Transverse colon (tissue), 4 donors: ENCODE results near the gene CALM1. TPM values are rescaled to one million over a fixed set of nuclear protein-coding genes. Genes with fewer than 3 reads are reported as not detected.

ENCODE experiments used
- DNase-seq: peaks from one replicate; pipeline ENCODE4 v3.0.0-alpha.2; 2019
- H3K27ac ChIP-seq, 4 donors: fragments of 200-600 bp; sonication (generic); 2 replicates each; pipeline ENCODE4 v1.5.1; 2016 to 2018; ENCODE audit warnings: inconsistent platforms in 4 of 4
- H3K27me3 ChIP-seq: fragments of 200-600 bp; sonication (generic); 2 replicates; pipeline ENCODE4 v1.5.1; 2017; ENCODE audit warnings: inconsistent platforms
- H3K36me3 ChIP-seq, 4 donors: fragments of 200-600 bp; sonication (generic); 2 replicates each; pipeline ENCODE4 v1.5.1; 2017 to 2019; ENCODE audit warnings: inconsistent platforms in 4 of 4
- H3K4me1 ChIP-seq, 4 donors: fragments of 200-600 bp; sonication (generic); 2 replicates each; pipeline ENCODE4 v1.5.1; 2017 to 2020; ENCODE audit warnings: inconsistent platforms in 4 of 4
- H3K4me3 ChIP-seq, 4 donors: fragments of 200-600 bp; sonication (generic); 1 replicate in 1 of 4; 2 replicates in 3 of 4; pipeline versions ENCODE4 v1.5.1 to v1.6.1; 2017 to 2019; ENCODE audit warnings: inconsistent platforms in 4 of 4
- H3K9me3 ChIP-seq, 2 donors: fragments of 200-600 bp; sonication (generic); 2 replicates each; pipeline ENCODE4 v1.5.1; 2017 to 2019; ENCODE audit warnings: inconsistent platforms in 2 of 2
- EP300 ChIP-seq: sonication (generic); formaldehyde crosslinking; IDR thresholded peaks from one replicate; pipeline ENCODE4 v1.6.1; 2017; ENCODE audit warnings: antibody characterized with exemption, low read depth
- POLR2A ChIP-seq: fragments of 450-650 bp; IDR thresholded peaks from one replicate; pipeline ENCODE4 v1.6.1; 2016; ENCODE audit warnings: antibody characterized with exemption, mild to moderate bottlenecking, moderate library complexity
- POLR2AphosphoS5 ChIP-seq, 3 donors: sonication (generic); formaldehyde crosslinking; IDR thresholded peaks; one replicate each; pipeline ENCODE4 v1.6.1; 2016; ENCODE audit warnings: antibody characterized with exemption in 3 of 3
- WGBS, 2 donors: methylation state at CpG; one replicate each; pipeline ENCODE4 v1.1.5; 2018; ENCODE audit warnings: low coverage in 1 of 2; 5-methylcytosine and 5-hydroxymethylcytosine counted together
- in situ Hi-C, 4 donors: fragments of 200-750 bp; cut with MboI; loops; one replicate each; pipeline versions ENCODE4 v1.15.0 to v1.15.1; 2017; ENCODE audit warnings: low sequenced_read_pairs in 3 of 4, low pct_ligation_motif_present in 1 of 4, low pct_unique_long_range_greater_than_20kb in 1 of 4
- intact Hi-C: fragments of 100-400 bp; cut with DNase I; formaldehyde crosslinking; loops from one replicate; pipeline ENCODE4 v1.15.1; 2023; ENCODE audit warnings: low total_unique reads
- total RNA-seq, 4 donors: library from RNA; depleted of rRNA; stranded (reverse); fragments of >200 nt; gene quantifications; one replicate each; pipeline ENCODE4 v1.1.0, GENCODE V29; 2016
- TF ChIP-seq, protein P1 (sequence below), 5 experiments: fragments of 200-600 bp in 3 of 5; fragments of 450-650 bp in 2 of 5; sonication (generic) in 3 of 5; IDR thresholded peaks; 1 replicate in 2 of 5; 2 replicates in 3 of 5; pipeline ENCODE4 v1.5.1; 2016 to 2017; ENCODE audit warnings: antibody characterized with exemption in 5 of 5, inconsistent platforms in 3 of 5, mild to moderate bottlenecking in 2 of 5, moderate library complexity in 1 of 5

CALM1 gene
- total RNA-seq, 4 donors from 2014 or later, result 297 to 1,199 (median 723) TPM

DNA sequence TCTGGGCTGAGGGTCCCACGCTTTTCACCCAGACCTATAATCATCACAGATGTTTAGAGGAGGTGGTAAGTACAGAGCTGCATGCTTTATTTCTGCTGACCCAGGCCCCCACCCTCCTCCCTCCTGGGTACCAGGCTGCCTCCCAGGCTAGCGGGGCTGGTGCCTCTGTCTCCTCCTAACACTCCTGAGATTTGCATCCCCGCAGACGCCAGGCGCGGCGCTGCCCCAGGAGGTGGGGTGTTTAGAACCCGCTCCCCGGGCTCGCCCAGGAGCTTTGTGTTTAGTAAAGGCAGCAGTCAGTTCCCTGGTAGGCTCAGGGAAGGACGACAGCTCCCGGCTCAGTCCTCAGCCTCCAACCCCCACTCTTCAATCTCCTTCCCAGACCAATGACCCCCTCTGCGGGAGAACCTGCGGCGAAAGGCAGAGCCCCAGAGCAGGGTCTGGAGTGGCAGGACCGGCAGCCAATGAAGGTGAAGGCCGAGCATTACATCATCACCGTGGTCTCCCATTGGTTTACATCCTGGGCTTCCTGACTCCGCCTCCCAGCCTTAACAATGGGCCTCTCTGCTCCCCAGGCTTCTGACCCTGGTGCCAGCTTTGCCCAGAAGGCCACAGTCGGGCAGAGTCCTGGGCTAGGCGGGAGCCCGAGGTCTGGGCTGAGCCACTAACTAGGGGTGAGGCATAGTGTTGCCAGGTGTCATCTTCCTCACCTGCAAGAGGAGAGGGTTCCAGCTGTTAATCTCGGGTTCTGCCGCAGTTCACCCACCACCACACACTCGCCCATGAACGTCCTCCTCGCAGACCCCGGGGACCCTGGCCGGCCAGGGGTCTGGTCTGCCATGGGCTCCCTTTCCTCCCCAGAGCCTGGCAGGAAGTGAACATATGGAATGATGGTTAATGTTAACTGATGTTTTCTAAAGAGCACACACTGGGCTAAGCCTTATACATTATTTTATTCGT lies 57.5 kb downstream of the CALM1 start:
- 10 to 55% methylated on average over 2 to 30 of the region's 30 CpGs for WGBS, 2 donors
- Histone ChIP-seq H3K27ac (peak overlapping the region; percentile 46 to 77 (median 60)), H3K4me3 (peak overlapping the region; percentile 25 to 39 (median 32)), H3K9me3 (no peaks in the 10 kb centered on the region), H3K36me3 (no peaks in the 10 kb centered on the region), H3K4me1 (peaks cover 0 to 14% (median 5%) of the 10 kb centered on the region in 4 donors), H3K27me3 (no peaks in the 10 kb centered on the region)
- DNase-seq, result peak; percentile 88
- in situ Hi-C loops, result no loop called here
- TF ChIP-seq POLR2AphosphoS5 (IDR thresholded peaks at IDR 0.05), result peak; percentile 19 to 27 (median 24)
- TF ChIP-seq POLR2A, result peak; percentile 41
- TF ChIP-seq, protein P1, sequence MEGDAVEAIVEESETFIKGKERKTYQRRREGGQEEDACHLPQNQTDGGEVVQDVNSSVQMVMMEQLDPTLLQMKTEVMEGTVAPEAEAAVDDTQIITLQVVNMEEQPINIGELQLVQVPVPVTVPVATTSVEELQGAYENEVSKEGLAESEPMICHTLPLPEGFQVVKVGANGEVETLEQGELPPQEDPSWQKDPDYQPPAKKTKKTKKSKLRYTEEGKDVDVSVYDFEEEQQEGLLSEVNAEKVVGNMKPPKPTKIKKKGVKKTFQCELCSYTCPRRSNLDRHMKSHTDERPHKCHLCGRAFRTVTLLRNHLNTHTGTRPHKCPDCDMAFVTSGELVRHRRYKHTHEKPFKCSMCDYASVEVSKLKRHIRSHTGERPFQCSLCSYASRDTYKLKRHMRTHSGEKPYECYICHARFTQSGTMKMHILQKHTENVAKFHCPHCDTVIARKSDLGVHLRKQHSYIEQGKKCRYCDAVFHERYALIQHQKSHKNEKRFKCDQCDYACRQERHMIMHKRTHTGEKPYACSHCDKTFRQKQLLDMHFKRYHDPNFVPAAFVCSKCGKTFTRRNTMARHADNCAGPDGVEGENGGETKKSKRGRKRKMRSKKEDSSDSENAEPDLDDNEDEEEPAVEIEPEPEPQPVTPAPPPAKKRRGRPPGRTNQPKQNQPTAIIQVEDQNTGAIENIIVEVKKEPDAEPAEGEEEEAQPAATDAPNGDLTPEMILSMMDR (IDR thresholded peaks at IDR 0.05), result no peak
- no peak for TF ChIP-seq EP300
- intact Hi-C loops, result no loop called here

DNA sequence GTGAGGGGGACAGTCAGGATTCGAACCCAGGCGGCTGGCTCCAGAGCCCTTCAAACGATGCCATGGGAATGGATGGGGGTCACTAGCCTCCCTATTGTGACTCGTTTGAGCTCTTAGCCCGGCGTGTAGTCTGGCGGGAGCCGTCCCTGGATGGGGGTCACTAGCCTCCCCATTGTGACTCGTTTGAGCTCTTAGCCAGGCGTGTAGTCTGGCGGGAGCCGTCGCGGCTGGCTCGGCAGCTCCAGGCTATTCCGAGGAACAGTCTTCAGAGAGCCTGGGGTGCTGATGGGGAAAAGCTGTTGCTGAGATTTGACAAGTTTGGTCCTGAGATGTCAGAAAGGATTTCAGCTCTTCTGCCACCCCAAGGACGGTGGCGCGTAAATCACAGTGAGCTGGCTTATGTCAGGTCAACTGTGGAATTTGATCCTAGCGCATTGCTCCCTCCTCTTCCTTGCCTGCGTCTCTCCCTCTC lies 58.3 kb downstream of the CALM1 start:
- Histone ChIP-seq H3K27me3 (no peaks in the 10 kb centered on the region), H3K4me1 (peaks cover 0 to 14% (median 5%) of the 10 kb centered on the region in 4 donors), H3K36me3 (no peaks in the 10 kb centered on the region), H3K9me3 (no peaks in the 10 kb centered on the region), H3K27ac (peak overlapping the region in 3 of 4 donors; percentile 58 to 77 (median 62)), H3K4me3 (no peak overlapping the region)
- WGBS, 2 donors, result 77% methylated on average over 21 of the region's 21 CpGs; no CpG with 5 or more reads in 1 of the 2 donors
- intact Hi-C loops, result no loop called here
- TF ChIP-seq, protein P1 (IDR thresholded peaks at IDR 0.05), result no peak
- peak in 2 of 3 donors; percentile 43 to 81 for TF ChIP-seq POLR2AphosphoS5 (IDR thresholded peaks at IDR 0.05)
- in situ Hi-C loops, result no loop called here
- DNase-seq, result no peak

DNA sequence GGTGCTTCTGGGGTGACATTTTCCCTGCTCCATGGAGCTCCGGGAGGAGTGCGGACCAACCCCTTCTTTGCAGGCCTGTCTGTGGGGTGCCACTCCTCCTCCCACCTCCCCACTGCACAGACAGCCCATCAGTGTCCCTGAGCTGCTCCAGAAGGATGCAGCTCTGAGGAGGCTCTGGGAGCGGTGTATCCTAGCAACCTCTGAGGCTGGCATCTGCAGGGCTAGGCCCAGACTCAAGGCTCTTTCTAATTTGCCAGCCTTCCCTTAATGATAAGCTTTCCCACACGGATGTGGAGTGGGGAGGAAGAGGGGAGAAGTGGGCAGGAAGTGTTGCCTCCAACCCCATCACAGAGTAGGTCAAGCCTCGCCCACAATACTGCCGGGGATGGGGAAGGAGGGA lies 59.7 kb downstream of the CALM1 start:
- no peaks in the 10 kb centered on the region for H3K9me3 ChIP-seq
- in situ Hi-C loops (no loop called here), intact Hi-C loops (no loop called here)
- WGBS, 2 donors, result 62% methylated on average over 6 of the region's 6 CpGs; no CpG with 5 or more reads in 1 of the 2 donors
- H3K4me3 ChIP-seq, result no peak overlapping the region
- TF ChIP-seq POLR2AphosphoS5 (IDR thresholded peaks at IDR 0.05) (no peak), EP300 (no peak), POLR2A (no peak)
- TF ChIP-seq, protein P1 (IDR thresholded peaks at IDR 0.05), result no peak
- H3K27me3 ChIP-seq, result no peaks in the 10 kb centered on the region
- H3K4me1 ChIP-seq, result peaks cover 0 to 14% (median 5%) of the 10 kb centered on the region in 4 donors
- no peaks in the 10 kb centered on the region for H3K36me3 ChIP-seq
- no peak overlapping the region for H3K27ac ChIP-seq
- no peak for DNase-seq

DNA sequence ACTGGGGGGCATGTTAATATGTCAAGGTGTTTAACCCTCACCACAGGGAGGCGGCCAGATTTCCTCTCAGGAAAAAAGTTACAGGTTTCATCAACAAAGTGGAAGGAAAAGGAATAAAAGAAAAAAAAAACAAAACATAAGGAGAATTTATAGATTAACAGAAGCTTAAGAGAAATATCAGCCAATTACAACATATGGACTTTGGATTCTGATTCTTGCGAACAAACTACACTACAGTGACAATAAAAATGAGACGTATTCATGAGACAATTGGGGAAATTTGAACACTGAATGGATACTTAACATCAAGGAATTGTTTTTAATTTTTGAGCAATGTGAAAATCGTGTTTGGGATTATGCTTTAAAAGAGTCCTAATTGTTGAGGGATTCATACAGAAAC lies 60.4 kb downstream of the CALM1 start:
- H3K36me3 ChIP-seq, result no peaks in the 10 kb centered on the region
- H3K27ac ChIP-seq, result no peak overlapping the region
- no peaks in the 10 kb centered on the region for H3K27me3 ChIP-seq
- H3K4me1 ChIP-seq, result peaks cover 0 to 14% (median 5%) of the 10 kb centered on the region in 4 donors
- no peak for TF ChIP-seq EP300
- TF ChIP-seq, protein P1 (IDR thresholded peaks at IDR 0.05), result no peak
- no peak for TF ChIP-seq POLR2A
- no peak for TF ChIP-seq POLR2AphosphoS5 (IDR thresholded peaks at IDR 0.05)
- intact Hi-C loops, result no loop called here
- WGBS, 2 donors, result 45 to 69% methylated on average over 4 of the region's 4 CpGs
- no peaks in the 10 kb centered on the region for H3K9me3 ChIP-seq
- H3K4me3 ChIP-seq, result no peak overlapping the region
- in situ Hi-C loops, result no loop called here
- no peak for DNase-seq
